GM19351 (cell line): ENCODE results near the gene PRG2.

Source experiments
- ATAC-seq: cut with Tn5 transposase; IDR thresholded peaks from one replicate; pipeline ENCODE4 v1.9.1; 2021; ENCODE audit warnings: mild to moderate bottlenecking, moderate library complexity; ENCODE audit not compliant: unreplicated experiment

Gene PRG2

DNA sequence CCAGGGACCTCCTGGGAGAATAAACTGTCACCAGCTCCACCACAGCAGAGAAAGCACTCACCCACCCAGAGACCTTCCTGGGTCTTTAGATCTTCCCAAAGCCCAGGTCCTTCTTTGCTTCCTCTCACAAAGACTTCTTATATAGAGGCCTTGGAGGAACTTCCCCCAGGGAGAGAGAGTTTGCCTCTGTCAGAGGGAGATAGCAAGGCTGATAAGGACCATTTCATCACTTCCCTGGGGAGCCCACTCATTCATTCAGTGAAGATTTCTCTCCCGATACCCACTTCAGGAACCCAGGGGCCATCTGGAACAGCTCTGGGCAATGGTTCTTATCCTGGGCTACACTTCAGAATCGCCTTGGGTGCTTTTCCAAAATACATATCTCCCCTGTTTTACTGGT is at the start of gene PRG2:
Gene PRG2 (minus strand): TSS at position 116 of the 400 bp plus-strand sequence. CDS start 706 bp downstream, outside the sequence.
- no peak for ATAC-seq

- no peak for ATAC-seq
Observed at GRCh38 chr11:57439786-57440185, 49.3 kb upstream of the PRG2 start.

GRCh38 chr11:57438345-57439285 is 48.2 kb upstream of the PRG2 start:
- no peak for ATAC-seq

- no peak for ATAC-seq
Observed at GRCh38 chr11:57436031-57436430, 45.6 kb upstream of the PRG2 start.

GRCh38 chr11:57434640-57435546 is 44.4 kb upstream of the PRG2 start:
- no peak for ATAC-seq

- ATAC-seq: peak; percentile 47
Observed at GRCh38 chr11:57432714-57433163, 42.3 kb upstream of the PRG2 start.

DNA sequence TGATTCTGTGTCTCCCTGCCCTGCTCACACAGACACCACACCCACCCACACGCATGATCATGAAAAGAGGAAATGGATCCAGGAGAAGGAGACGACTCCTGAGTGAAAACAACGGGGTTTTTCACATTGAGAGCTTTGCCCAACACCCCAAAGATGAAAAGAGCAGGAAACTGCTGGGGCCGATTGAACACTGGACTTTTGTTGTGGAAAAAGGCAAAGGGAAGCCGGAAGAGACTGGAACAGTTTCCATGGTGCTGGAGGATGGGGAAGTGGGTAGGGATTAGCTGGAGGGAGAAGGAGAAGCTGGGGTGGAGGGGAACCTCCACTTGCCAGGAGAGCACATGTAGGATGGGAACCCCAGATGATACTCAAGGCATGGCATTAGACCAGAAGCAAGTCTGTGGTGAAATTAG is 41.7 kb upstream of the PRG2 start:
- peak; percentile 20 for ATAC-seq

DNA sequence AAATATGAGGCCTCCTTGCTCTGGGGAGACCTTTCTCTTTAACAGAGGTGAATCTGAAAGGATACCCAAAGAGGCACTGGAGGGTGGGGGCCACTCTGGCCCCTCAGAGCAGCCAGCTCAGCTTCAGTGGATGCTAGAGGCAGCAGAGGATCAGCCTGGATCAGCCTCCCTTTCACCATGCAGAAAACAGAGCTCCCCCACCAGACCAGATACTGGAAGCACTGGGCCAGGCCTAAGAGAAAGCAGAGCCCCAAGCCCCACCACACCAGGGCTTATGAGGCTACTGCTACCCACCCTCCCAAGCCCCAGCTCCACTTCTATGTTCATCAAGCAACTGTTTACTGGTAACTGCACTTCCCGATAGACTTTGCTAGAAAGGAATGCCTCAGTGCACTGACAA is 40.5 kb upstream of the PRG2 start:
- no peak for ATAC-seq

- no peak for ATAC-seq
Observed at GRCh38 chr11:57429946-57430345, 39.5 kb upstream of the PRG2 start.

- no peak for ATAC-seq
Observed at GRCh38 chr11:57428643-57429042, 38.2 kb upstream of the PRG2 start.

DNA sequence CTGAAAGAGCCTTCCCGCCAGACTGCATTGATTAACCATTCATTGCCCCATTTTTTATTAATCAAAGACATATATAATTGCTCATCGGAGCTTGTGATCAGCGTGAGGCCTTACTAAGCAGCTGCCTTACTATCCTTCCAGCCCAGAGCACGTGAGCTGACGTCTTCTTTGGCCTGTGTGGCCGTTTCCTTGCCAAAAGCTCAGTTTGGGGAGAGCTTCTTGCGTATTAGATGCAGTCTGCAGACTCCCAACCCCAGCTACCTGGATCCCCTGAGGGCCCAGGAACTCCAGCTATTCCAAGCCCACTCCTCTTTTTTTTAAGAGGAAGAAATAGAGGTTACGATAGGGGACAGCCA is 37.3 kb upstream of the PRG2 start:
- ATAC-seq: no peak

DNA sequence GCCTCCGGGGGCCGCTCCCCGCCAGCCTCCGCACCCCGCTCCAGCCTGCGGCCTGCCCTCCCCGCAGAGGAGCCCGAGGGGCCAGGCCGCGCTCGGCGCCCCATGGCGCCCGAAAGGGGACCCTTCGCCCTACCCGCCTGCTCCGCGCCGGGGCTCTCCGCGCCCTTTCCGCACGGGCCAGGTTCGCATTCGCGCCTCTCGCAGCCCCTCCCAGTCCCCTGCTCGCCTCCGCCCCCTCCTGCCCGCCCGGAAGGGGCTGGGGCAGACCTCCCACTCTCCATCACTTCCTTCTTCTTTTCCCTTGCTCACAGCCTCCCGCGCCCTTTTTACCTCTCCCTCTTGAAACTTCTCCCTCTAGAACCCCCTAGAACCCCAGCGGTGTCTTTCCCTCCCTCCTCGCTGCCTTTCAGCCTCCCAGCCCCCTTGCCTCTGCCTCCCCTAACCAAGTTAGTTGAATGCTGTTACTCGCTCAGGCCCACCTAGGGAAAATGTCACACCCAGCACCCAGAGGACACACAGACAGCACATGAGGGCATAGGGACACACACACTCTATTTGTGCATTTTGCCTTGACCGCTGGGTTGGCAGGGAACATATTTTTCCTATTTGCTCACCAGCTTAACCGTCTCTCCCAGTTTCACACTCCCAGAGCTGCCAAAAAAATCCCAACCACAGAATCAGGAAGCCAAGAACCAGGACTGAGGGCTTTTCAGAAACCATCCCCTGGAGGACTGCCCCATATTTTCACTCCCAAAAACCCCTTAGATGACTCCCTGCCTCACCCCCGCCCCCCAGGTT is 36.7 kb upstream of the PRG2 start, which contains the start of gene SLC43A3:
Gene SLC43A3 (minus strand): TSS at position 193 of the 798 bp plus-strand sequence. CDS start 949 bp downstream, outside the sequence.
- peak; percentile 64 for ATAC-seq

DNA sequence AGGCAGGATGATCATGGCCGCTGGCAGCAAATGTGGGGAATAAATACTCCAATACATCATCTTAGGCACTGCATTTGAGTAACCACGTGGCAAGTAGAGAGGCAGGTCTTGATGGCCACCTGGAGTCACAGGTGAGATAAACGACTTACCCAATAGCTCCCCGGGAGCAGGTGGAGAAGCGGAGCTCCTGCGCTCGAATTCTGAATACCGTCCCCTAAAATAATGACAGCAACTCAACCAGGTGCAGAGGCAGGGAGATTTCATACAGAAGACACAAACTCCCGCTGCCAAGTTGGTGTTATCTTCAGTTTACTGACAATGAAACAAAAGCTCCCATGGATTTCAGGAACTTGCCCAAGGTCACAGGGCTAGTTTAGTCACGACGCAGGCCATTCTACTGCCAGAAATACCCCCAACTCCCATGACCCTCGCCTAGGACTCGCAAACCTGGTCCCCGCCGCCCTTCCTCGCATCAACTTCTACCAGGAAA is 36.0 kb upstream of the PRG2 start:
- ATAC-seq: no peak

- no peak for ATAC-seq
Observed at GRCh38 chr11:57425565-57426438, 35.4 kb upstream of the PRG2 start.

- peak; percentile 87 for ATAC-seq
Observed at GRCh38 chr11:57424792-57425564, 34.5 kb upstream of the PRG2 start.

- ATAC-seq: no peak
Observed at GRCh38 chr11:57424137-57424791, 33.8 kb upstream of the PRG2 start.

GRCh38 chr11:57422669-57423068 is 32.2 kb upstream of the PRG2 start:
- ATAC-seq: no peak

DNA sequence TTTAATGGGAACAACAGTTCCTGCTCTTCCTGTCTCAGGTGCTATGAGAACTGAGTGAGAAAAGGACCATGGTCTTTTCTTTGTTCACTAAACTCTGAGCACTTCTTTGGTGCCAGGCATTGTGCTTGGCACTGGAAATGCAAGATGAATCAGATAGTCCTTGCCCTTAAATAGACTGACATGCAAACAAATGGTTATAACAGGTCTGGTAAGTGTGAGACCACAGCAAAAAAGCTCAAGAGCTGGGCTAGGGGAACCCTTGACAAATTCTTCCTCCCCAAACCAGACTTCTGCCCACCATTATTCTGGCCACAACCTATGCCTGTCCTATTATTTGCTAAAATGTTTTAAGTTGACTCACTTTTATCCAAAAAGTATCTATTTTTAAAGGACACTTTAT is 31.4 kb upstream of the PRG2 start:
- ATAC-seq: no peak
